Right lobe of liver (tissue), 4 donors: Measurements from ENCODE around the gene SPRR1A.

ENCODE experiments used
- CTCF ChIP-seq, 4 donors: fragments of 200-600 bp in 3 of 4; fragments of 450-650 bp in 1 of 4; IDR thresholded peaks; one replicate each; pipeline versions ENCODE4 v1.5.1 to v1.8.0; 2016 to 2022; ENCODE audit warnings: antibody characterized with exemption in 4 of 4, mild to moderate bottlenecking in 2 of 4
- POLR2A ChIP-seq: fragments of 450-650 bp; IDR thresholded peaks from one replicate; pipeline ENCODE4 v1.6.1; 2017; ENCODE audit warnings: antibody characterized with exemption, mild to moderate bottlenecking
- donor health status: DM: no; HTN: no; CAD: no.
- donor health status: DM: no; HTN: no; CAD: no.
- donor health status: DM: no; HTN: yes; CAD: no.

DNA sequence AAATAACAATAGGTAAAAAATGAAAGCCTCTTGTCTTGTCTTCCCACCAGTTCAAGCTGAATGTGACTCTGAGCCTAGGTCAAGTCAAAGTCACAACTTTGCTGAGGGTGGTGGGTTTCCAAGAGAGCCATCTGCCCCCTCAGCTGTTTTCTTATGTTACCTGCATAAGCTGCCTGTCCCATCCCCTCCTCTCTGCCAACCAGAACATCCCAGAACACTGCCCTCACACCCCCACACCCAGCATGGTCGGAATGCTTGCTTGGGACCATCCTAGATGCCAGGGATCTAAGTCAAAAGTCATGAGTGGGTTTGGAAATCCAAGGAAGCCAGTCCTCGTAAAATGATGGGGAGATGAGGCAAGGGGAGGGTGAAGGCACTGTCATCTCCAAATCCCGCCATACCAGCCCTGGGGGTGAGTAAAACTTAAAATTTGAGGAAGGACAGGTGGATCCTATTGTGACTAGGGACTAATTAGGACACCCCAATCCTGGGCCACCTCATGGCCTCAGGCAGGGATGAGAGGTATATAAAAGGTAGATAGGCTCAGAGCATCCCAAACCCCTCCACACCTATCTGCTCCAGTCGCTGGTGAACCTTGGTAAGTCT, 37.1 kb upstream of the SPRR1A start, which contains the start of gene SPRR5:
- TF ChIP-seq POLR2A (no peak), CTCF (IDR thresholded peaks at IDR 0.05) (no peak)
